SK-N-MC (cell line): Measurements from ENCODE around the gene SEC22C.

Experiments
- DNase-seq: peaks from one replicate; pipeline ENCODE4 v3.0.0-alpha.2; 2011; ENCODE audit warnings: low read depth, low spot score
- H3K27ac ChIP-seq: fragments of 200-600 bp; sonication (generic); 2 replicates; pipeline ENCODE4 v1.5.1; 2016; ENCODE audit warnings: mixed run types
- H3K36me3 ChIP-seq: fragments of 200-600 bp; sonication (generic); 2 replicates; pipeline ENCODE4 v1.6.1; 2017; ENCODE audit warnings: antibody characterized with exemption, low read length, mixed read lengths; ENCODE audit not compliant: insufficient read depth
- H3K4me3 ChIP-seq: fragments of 200-600 bp; sonication (generic); 2 replicates; pipeline ENCODE4 v1.5.1; 2016
- H3K9ac ChIP-seq: fragments of 200-600 bp; sonication (generic); 2 replicates; pipeline ENCODE4 v1.8.0; 2017; ENCODE audit warnings: mixed run types, mixed read lengths; ENCODE audit not compliant: insufficient read length
- H3K9me3 ChIP-seq: fragments of 200-600 bp; sonication (generic); 2 replicates; pipeline ENCODE4 v1.6.1; 2017; ENCODE audit warnings: low read depth, mild to moderate bottlenecking, antibody characterized with exemption, low read length, moderate library complexity, mixed read lengths
- EZH2 ChIP-seq: fragments of 200-600 bp; sonication (generic); IDR thresholded peaks from one replicate; pipeline ENCODE4 v1.6.1; 2017; ENCODE audit warnings: antibody characterized with exemption
- FOXP2 ChIP-seq: optimal IDR thresholded peaks from 2 replicates; pipeline ENCODE3; 2011; ENCODE audit warnings: mild to moderate bottlenecking, moderate library complexity; ENCODE audit not compliant: insufficient read depth; ENCODE audit errors: extremely low read length, control extremely low read depth
- POLR2AphosphoS5 ChIP-seq: IDR thresholded peaks from 2 replicates; pipeline ENCODE4 v1.6.1; 2012; ENCODE audit warnings: mild to moderate bottlenecking, low read depth, low read length, borderline replicate concordance

SEC22C gene

GRCh38 chr3:42535981-42536784, 45.6 kb downstream of the SEC22C start:
- no peak overlapping the region for H3K27ac ChIP-seq
- no peak for DNase-seq
- no peak overlapping the region for H3K9ac ChIP-seq
- TF ChIP-seq POLR2AphosphoS5 = no peak
- no peak for TF ChIP-seq FOXP2
- no peak for TF ChIP-seq EZH2
- H3K4me3 ChIP-seq = no peak overlapping the region
- H3K9me3 ChIP-seq = no peaks in the 10 kb centered on the region
- no peaks in the 10 kb centered on the region for H3K36me3 ChIP-seq

GRCh38 chr3:42533161-42533897, 48.4 kb downstream of the SEC22C start:
- Histone ChIP-seq H3K27ac (no peak overlapping the region), H3K36me3 (no peaks in the 10 kb centered on the region), H3K9ac (no peak overlapping the region), H3K4me3 (no peak overlapping the region), H3K9me3 (no peaks in the 10 kb centered on the region)
- no peak for DNase-seq
- TF ChIP-seq EZH2 = no peak
- TF ChIP-seq POLR2AphosphoS5 = no peak
- TF ChIP-seq FOXP2 = no peak

GRCh38 chr3:42532229-42532628, 49.5 kb downstream of the SEC22C start:
- Histone ChIP-seq H3K9me3 (no peaks in the 10 kb centered on the region), H3K36me3 (no peaks in the 10 kb centered on the region), H3K9ac (no peak overlapping the region), H3K27ac (no peak overlapping the region), H3K4me3 (no peak overlapping the region)
- no peak for DNase-seq
- TF ChIP-seq POLR2AphosphoS5 = no peak
- no peak for TF ChIP-seq FOXP2
- no peak for TF ChIP-seq EZH2

- no peak overlapping the region for H3K27ac ChIP-seq
- TF ChIP-seq EZH2 = no peak
- TF ChIP-seq POLR2AphosphoS5 = no peak
- TF ChIP-seq FOXP2 = no peak
These were observed 50.3 kb downstream of the SEC22C start for GRCh38 chr3:42531470-42531869.

GRCh38 chr3:42530073-42530472, 51.7 kb downstream of the SEC22C start:
- Histone ChIP-seq H3K4me3 (no peak overlapping the region), H3K36me3 (no peaks in the 10 kb centered on the region), H3K27ac (no peak overlapping the region), H3K9me3 (no peaks in the 10 kb centered on the region), H3K9ac (no peak overlapping the region)
- no peak for TF ChIP-seq POLR2AphosphoS5
- no peak for TF ChIP-seq EZH2
- no peak for DNase-seq

More at GRCh38 chr3:42531470-42531869, 50.3 kb downstream of the SEC22C start:
- no peak overlapping the region for H3K4me3 ChIP-seq
- no peak overlapping the region for H3K9ac ChIP-seq
- H3K9me3 ChIP-seq = no peaks in the 10 kb centered on the region
- no peaks in the 10 kb centered on the region for H3K36me3 ChIP-seq
- no peak for DNase-seq

- DNase-seq = no peak
- TF ChIP-seq POLR2AphosphoS5 = no peak
- TF ChIP-seq EZH2 = no peak
- TF ChIP-seq FOXP2 = no peak
These were observed 52.3 kb downstream of the SEC22C start for GRCh38 chr3:42529468-42529867.

GRCh38 chr3:42527368-42527917, 54.3 kb downstream of the SEC22C start:
- no peak overlapping the region for H3K27ac ChIP-seq

More at GRCh38 chr3:42529468-42529867, 52.3 kb downstream of the SEC22C start:
- H3K9ac ChIP-seq = no peak overlapping the region
- H3K4me3 ChIP-seq = no peak overlapping the region
- H3K9me3 ChIP-seq = no peaks in the 10 kb centered on the region
- no peaks in the 10 kb centered on the region for H3K36me3 ChIP-seq
- H3K27ac ChIP-seq = no peak overlapping the region

GRCh38 chr3:42526616-42527367, 55.0 kb downstream of the SEC22C start:
- DNase-seq = no peak
- no peaks in the 10 kb centered on the region for H3K9me3 ChIP-seq
- TF ChIP-seq FOXP2 = no peak
- TF ChIP-seq POLR2AphosphoS5 = no peak
- TF ChIP-seq EZH2 = no peak
- no peaks in the 10 kb centered on the region for H3K36me3 ChIP-seq
- no peak overlapping the region for H3K27ac ChIP-seq
- no peak overlapping the region for H3K9ac ChIP-seq
- H3K4me3 ChIP-seq = no peak overlapping the region

More at GRCh38 chr3:42527368-42527917, 54.3 kb downstream of the SEC22C start:
- Histone ChIP-seq H3K36me3 (no peaks in the 10 kb centered on the region), H3K9me3 (no peaks in the 10 kb centered on the region), H3K4me3 (no peak overlapping the region), H3K9ac (no peak overlapping the region)
- DNase-seq = no peak
- no peak for TF ChIP-seq POLR2AphosphoS5
- TF ChIP-seq EZH2 = no peak
- no peak for TF ChIP-seq FOXP2
